ENCODE measurements around the gene EHHADH. TPM values are rescaled to one million over a fixed set of nuclear protein-coding genes. Genes with fewer than 3 reads are reported as not detected.

The EHHADH gene
- total and polyA plus RNA-seq, 2 donors (not counting 3 experiments of a cell fraction or from before 2014, with no cell fraction given) = 1.3 to 5.8 TPM

DNA sequence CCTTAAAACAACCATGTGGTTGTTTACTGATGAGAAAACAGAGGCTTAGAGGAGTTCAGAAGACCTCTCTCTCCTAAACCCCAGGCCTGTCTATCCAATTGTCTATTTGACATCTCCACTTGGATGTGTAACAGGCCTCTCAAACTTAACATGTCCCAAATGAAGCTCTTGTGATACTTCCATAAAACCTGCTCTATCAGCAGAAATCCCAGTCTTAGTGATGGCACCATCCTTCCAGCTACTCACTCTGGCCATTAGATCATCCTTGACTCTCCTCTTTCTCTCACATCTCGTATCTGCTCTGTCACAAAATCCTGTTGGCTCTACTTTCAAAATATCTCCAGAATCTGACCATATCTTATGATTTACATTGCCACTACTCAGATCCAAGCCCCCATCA lies 28.8 kb downstream of the EHHADH start:
- H3K4me3 ChIP-seq (replicated peaks in 1 of 3; ENCODE audit: insufficient read depth in 1 of 3, low read depth in 1 of 3, low read length in 3 of 3) = no peak overlapping the region
- no peak overlapping the region for H2AFZ ChIP-seq (ENCODE audit: low read depth, low read length)
- H3K36me3 ChIP-seq (ENCODE audit: control insufficient read depth in 2 of 2, extremely low read depth in 1 of 2, insufficient read depth in 2 of 2, low read length in 2 of 2) = no peaks in the 10 kb centered on the region
- H3K9me3 ChIP-seq (replicated peaks; ENCODE audit: control insufficient read depth, insufficient read depth, low read length) = no peaks in the 10 kb centered on the region
- no TSS peak for BruUV-seq (replicated peaks)
- intact Hi-C loops (cut with micrococcal nuclease) (no loop called here), dilution Hi-C loops (cut with MboI; ENCODE audit: extremely low pct_ligation_motif_present, low sequenced_read_pairs) (no loop called here)
- H3K27ac ChIP-seq (ENCODE audit: insufficient read depth, low read depth, low read length) = no peak overlapping the region
- ChIA-PET POLR2A (no interaction called here), CTCF (interaction anchor here (0.6 to 2.4 kb wide), 3 partner anchors 10 to 245 kb away, joined by 3 to 7 read pairs (median 3); no protein-coding TSS in a partner anchor)
- H3K4me2 ChIP-seq (ENCODE audit: insufficient read depth, low read length) = no peak overlapping the region
- H3K9ac ChIP-seq (replicated peaks; ENCODE audit: extremely low read depth, insufficient read depth, low read length) = no peak overlapping the region
- H4K20me1 ChIP-seq (replicated peaks; ENCODE audit: control insufficient read depth, extremely low read depth, insufficient read depth, low read length) = no peaks in the 10 kb centered on the region
- H3K79me2 ChIP-seq (ENCODE audit: control insufficient read depth, insufficient read depth, low read length) = no peaks in the 10 kb centered on the region
- no peak for TF ChIP-seq POLR2AphosphoS5 (IDR thresholded peaks at IDR 0.05; ENCODE audit: insufficient read depth, low read depth, low read length)
- TF ChIP-seq FOS (IDR thresholded peaks at IDR 0.05; ENCODE audit: borderline replicate concordance, insufficient read depth, low read length) = no peak
- TF ChIP-seq MYC (IDR thresholded peaks at IDR 0.05; ENCODE audit: low read depth, low read length) = no peak
- TF ChIP-seq, protein P1, sequence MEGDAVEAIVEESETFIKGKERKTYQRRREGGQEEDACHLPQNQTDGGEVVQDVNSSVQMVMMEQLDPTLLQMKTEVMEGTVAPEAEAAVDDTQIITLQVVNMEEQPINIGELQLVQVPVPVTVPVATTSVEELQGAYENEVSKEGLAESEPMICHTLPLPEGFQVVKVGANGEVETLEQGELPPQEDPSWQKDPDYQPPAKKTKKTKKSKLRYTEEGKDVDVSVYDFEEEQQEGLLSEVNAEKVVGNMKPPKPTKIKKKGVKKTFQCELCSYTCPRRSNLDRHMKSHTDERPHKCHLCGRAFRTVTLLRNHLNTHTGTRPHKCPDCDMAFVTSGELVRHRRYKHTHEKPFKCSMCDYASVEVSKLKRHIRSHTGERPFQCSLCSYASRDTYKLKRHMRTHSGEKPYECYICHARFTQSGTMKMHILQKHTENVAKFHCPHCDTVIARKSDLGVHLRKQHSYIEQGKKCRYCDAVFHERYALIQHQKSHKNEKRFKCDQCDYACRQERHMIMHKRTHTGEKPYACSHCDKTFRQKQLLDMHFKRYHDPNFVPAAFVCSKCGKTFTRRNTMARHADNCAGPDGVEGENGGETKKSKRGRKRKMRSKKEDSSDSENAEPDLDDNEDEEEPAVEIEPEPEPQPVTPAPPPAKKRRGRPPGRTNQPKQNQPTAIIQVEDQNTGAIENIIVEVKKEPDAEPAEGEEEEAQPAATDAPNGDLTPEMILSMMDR (IDR thresholded peaks at IDR 0.05; ENCODE audit: extremely low read depth in 1 of 2, insufficient read depth in 1 of 2, low read depth in 1 of 2, low read length in 2 of 2) = no peak
- TF ChIP-seq JUN (IDR thresholded peaks at IDR 0.05; ENCODE audit: borderline replicate concordance, insufficient read depth, insufficient read length, low read depth) = no peak
- H3K9me1 ChIP-seq (replicated peaks; ENCODE audit: control insufficient read depth, extremely low read depth, insufficient read depth, low read length) = no peaks in the 10 kb centered on the region
- no peaks in the 10 kb centered on the region for H3K4me1 ChIP-seq (ENCODE audit: control insufficient read depth, extremely low read depth, insufficient read depth, low read length)
- FAIRE-seq (no peak), DNase-seq (ENCODE audit: low read depth, low spot score) (no peak)
- no peaks in the 10 kb centered on the region for H3K27me3 ChIP-seq (ENCODE audit: control insufficient read depth in 2 of 2, insufficient read depth in 2 of 2, low read length in 2 of 2)

DNA sequence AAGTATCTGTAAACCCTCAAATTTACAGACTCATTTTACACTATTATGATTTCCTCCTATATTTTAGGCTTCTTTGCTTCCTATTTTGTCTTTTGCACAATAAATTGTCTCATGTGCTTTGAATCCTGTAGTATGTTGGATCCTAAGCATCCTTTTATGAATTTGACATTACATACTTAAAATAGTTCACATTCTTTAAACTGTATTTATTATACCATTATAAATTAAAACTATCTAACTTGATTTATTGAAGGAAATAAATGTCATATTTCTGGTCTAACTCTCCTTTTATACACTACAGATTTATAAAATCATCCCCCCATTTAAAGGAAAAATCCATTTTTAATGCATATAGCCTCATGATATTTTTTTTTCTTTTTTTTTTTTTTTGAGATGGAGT lies 32.6 kb downstream of the EHHADH start:
- H4K20me1 ChIP-seq (replicated peaks; ENCODE audit: control insufficient read depth, extremely low read depth, insufficient read depth, low read length) = no peaks in the 10 kb centered on the region
- dilution Hi-C loops (cut with MboI; ENCODE audit: extremely low pct_ligation_motif_present, low sequenced_read_pairs) (no loop called here), intact Hi-C loops (cut with micrococcal nuclease) (no loop called here)
- H2AFZ ChIP-seq (ENCODE audit: low read depth, low read length) = no peak overlapping the region
- DNase-seq (ENCODE audit: low read depth, low spot score) (no peak), FAIRE-seq (no peak)
- no peak overlapping the region for H3K9ac ChIP-seq (replicated peaks; ENCODE audit: extremely low read depth, insufficient read depth, low read length)
- ChIA-PET POLR2A (no interaction called here), CTCF (interaction anchor here (1.0 kb wide), 1 partner anchor 24 kb away, joined by 3 read pairs; no protein-coding TSS in a partner anchor)
- H3K79me2 ChIP-seq (ENCODE audit: control insufficient read depth, insufficient read depth, low read length) = no peaks in the 10 kb centered on the region
- H3K27ac ChIP-seq (ENCODE audit: insufficient read depth, low read depth, low read length) = no peak overlapping the region
- H3K9me1 ChIP-seq (replicated peaks; ENCODE audit: control insufficient read depth, extremely low read depth, insufficient read depth, low read length) = no peaks in the 10 kb centered on the region
- TF ChIP-seq JUN (IDR thresholded peaks at IDR 0.05; ENCODE audit: borderline replicate concordance, insufficient read depth, insufficient read length, low read depth) (no peak), GATA2 (IDR thresholded peaks at IDR 0.05; ENCODE audit: insufficient read depth, insufficient read length, low read depth, low read length) (no peak), MYC (IDR thresholded peaks at IDR 0.05; ENCODE audit: low read depth, low read length) (no peak), FOS (IDR thresholded peaks at IDR 0.05; ENCODE audit: borderline replicate concordance, insufficient read depth, low read length) (no peak), POLR2A (IDR thresholded peaks at IDR 0.05; ENCODE audit: low read depth, low read length) (no peak), MAX (IDR thresholded peaks at IDR 0.05; ENCODE audit: insufficient read depth, insufficient read length) (no peak), EZH2 (IDR thresholded peaks at IDR 0.05; ENCODE audit: borderline replicate concordance, low read depth, low read length, severe bottlenecking) (no peak), POLR2AphosphoS5 (IDR thresholded peaks at IDR 0.05; ENCODE audit: insufficient read depth, low read depth, low read length) (no peak)
- TF ChIP-seq, protein P1 (IDR thresholded peaks at IDR 0.05; ENCODE audit: extremely low read depth in 1 of 2, insufficient read depth in 1 of 2, low read depth in 1 of 2, low read length in 2 of 2) = no peak
- H3K4me3 ChIP-seq (replicated peaks in 1 of 3; ENCODE audit: insufficient read depth in 1 of 3, low read depth in 1 of 3, low read length in 3 of 3) = no peak overlapping the region
- no TSS peak for BruUV-seq (replicated peaks)
- H3K4me1 ChIP-seq (ENCODE audit: control insufficient read depth, extremely low read depth, insufficient read depth, low read length) = peaks cover 4% of the 10 kb centered on the region
- no peaks in the 10 kb centered on the region for H3K36me3 ChIP-seq (ENCODE audit: control insufficient read depth in 2 of 2, extremely low read depth in 1 of 2, insufficient read depth in 2 of 2, low read length in 2 of 2)
- no peaks in the 10 kb centered on the region for H3K27me3 ChIP-seq (ENCODE audit: control insufficient read depth in 2 of 2, insufficient read depth in 2 of 2, low read length in 2 of 2)
- H3K4me2 ChIP-seq (ENCODE audit: insufficient read depth, low read length) = no peak overlapping the region
- no peaks in the 10 kb centered on the region for H3K9me3 ChIP-seq (replicated peaks; ENCODE audit: control insufficient read depth, insufficient read depth, low read length)

Data from endothelial cell of umbilical vein (primary cell).